GM12875 (cell line): ENCODE data around the gene HYAL3.
"Not testable (repeated sequence)": the region's sequence is repeated elsewhere in the genome, so short reads cannot be mapped to it uniquely, and the experiment has no call there.

Source experiments
- H3K4me3 ChIP-seq: one replicate; pipeline ENCODE4 v1.5.1; 2011; ENCODE audit warnings: low read depth, low read length, control low read depth
- CTCF ChIP-seq: IDR thresholded peaks from 2 replicates; pipeline ENCODE4 v1.5.1; 2011; ENCODE audit warnings: low read depth, mild to moderate bottlenecking, control low read depth, inconsistent platforms, low read length, moderate library complexity, borderline replicate concordance; ENCODE audit not compliant: insufficient read depth

Gene HYAL3

GRCh38 chr3:50319181-50319893 is 20.1 kb upstream of the HYAL3 start:
- no peak overlapping the region for H3K4me3 ChIP-seq
- no peak for TF ChIP-seq CTCF

- TF ChIP-seq CTCF = no peak
- H3K4me3 ChIP-seq = no peak overlapping the region
Observed at GRCh38 chr3:50318615-50319014, 19.4 kb upstream of the HYAL3 start.

- H3K4me3 ChIP-seq = no peak overlapping the region
Observed at GRCh38 chr3:50318163-50318562, 19.0 kb upstream of the HYAL3 start.

GRCh38 chr3:50317300-50317699 is 18.1 kb upstream of the HYAL3 start:
- TF ChIP-seq CTCF = no peak
- H3K4me3 ChIP-seq = no peak overlapping the region

More at GRCh38 chr3:50318163-50318562, 19.0 kb upstream of the HYAL3 start:
- no peak for TF ChIP-seq CTCF

DNA sequence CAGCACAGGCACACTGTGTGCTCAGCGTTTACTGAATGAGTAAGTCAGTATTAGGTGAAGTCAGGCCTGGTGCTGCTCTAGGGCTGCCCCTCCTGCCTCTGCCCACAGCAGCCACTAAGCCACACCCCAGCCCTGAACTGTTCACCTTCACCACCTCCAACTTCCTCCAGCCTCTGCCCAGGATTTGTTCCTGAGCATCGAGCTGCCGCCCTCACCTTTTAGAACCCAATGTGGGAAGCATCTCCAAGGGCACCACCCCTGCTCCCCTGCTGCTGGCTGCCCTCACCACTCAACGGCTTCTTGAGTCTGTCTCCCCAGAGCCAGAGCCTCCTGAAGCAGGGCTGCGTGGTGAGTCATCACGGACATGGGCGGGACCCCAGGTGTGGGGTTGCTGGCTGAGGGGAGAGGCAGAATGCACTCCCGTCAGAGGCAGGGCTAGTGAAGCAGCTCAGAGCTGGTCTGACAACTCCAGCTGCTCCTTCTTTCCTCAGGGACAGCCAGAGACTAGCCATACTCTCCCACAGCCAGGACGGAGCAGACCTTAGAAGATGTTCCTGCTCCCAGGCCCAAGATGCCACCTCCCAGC is 17.5 kb upstream of the HYAL3 start:
- no peak overlapping the region for H3K4me3 ChIP-seq
- no peak for TF ChIP-seq CTCF

- no peak for TF ChIP-seq CTCF
Observed at GRCh38 chr3:50314816-50315215, 15.6 kb upstream of the HYAL3 start.

DNA sequence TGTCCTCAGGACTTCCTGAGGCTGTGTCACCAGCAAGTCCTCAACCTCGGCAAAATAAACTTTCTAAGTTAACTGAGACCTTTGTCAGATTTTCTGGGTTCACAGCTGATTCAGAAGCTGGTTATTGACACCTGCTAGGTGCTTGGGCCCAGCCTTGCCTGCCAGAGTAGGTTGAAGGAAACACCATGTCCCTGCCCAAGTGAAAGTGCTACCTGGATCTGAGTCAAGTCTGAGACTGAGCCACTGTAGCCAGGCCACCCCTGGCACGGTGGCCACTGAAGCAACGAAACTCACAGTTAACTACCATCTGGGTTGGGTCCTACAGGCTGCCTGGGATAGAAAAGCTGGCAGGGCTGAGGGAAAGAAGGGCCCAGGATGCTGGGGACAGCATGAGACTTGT is 15.1 kb upstream of the HYAL3 start:
- no peak for TF ChIP-seq CTCF

More at GRCh38 chr3:50314816-50315215, 15.6 kb upstream of the HYAL3 start:
- no peak overlapping the region for H3K4me3 ChIP-seq

DNA sequence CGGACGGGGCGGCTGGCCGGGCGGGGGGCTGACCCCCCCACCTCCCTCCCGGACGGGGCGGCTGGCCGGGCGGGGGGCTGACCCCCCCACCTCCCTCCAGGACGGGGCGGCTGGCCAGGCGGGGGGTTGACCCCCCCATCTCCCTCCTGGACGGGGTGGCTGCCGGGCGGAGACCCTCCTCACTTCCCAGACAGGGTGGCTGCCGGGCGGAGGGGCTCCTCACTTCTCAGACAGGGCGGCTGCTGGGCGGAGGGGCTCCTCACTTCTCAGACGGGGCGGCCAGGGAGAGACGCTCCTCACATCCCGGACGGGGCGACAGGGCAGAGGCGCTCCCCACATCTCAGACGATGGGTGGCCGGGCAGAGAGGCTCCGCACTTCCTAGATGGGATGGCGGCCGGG is 12.8 kb upstream of the HYAL3 start:
- not testable (repeated sequence) for H3K4me3 ChIP-seq

More for the DNA sequence above, 15.1 kb upstream of the HYAL3 start:
- H3K4me3 ChIP-seq = no peak overlapping the region
